Activated naive CD8-positive, alpha-beta T cell treated with anti-CD3 and anti-CD28 coated beads, Interleukin-2, amount 10 ng/mL, durations not matched to agents 7 days and 5 days (primary cell): ENCODE results near the gene FBXO21. TPM values are rescaled to one million over a fixed set of nuclear protein-coding genes. Genes with fewer than 3 reads are reported as not detected.
"Not testable (repeated sequence)": the region's sequence is repeated elsewhere in the genome, so short reads cannot be mapped to it uniquely, and the experiment has no call there.

Experiments
- ATAC-seq: fragments of 150-1000 bp; cut with Tn5 transposase; one replicate; pipeline ENCODE4 v1.10.0; 2021; ENCODE audit warnings: low read depth, moderate library complexity
- POLR2A ChIA-PET: fragments of 350-600 bp; sonication (Branson Sonifier 250); formaldehyde crosslinking; loops from one replicate; lab custom pipeline; 2021; ENCODE audit warnings: antibody characterized with exemption; lab: Charles Lee
- DNase-seq: peaks from one replicate; pipeline ENCODE4 v3.0.0; 2021
- H3K27ac Mint-ChIP-seq: one replicate; pipeline ENCODE4 v1.8.0; 2022; ENCODE audit warnings: mild to moderate bottlenecking, mixed read lengths
- H3K27me3 Mint-ChIP-seq: one replicate; pipeline ENCODE4 v1.8.0; 2022; ENCODE audit warnings: mild to moderate bottlenecking, moderate library complexity, mixed read lengths
- H3K36me3 Mint-ChIP-seq: one replicate; pipeline ENCODE4 v1.8.0; 2021; ENCODE audit warnings: mild to moderate bottlenecking, mixed read lengths
- H3K4me1 Mint-ChIP-seq: one replicate; pipeline ENCODE4 v1.8.0; 2021; ENCODE audit warnings: mixed read lengths
- H3K4me3 Mint-ChIP-seq: one replicate; pipeline ENCODE4 v1.8.0; 2022; ENCODE audit warnings: mild to moderate bottlenecking, moderate library complexity, mixed read lengths
- H3K9me3 Mint-ChIP-seq: one replicate; pipeline ENCODE4 v1.8.0; 2021; ENCODE audit warnings: mixed read lengths
- total RNA-seq, 2 experiments: library from RNA; stranded (reverse); gene quantifications; one replicate each; pipeline ENCODE4 v1.2.3, GENCODE V29; 2021

The FBXO21 gene
- total RNA-seq, 2 experiments from 2014 or later = 27.4 to 36.2 TPM

GRCh38 chr12:117213295-117213808 lies 23.1 kb upstream of the FBXO21 start:
- H3K9me3 Mint-ChIP-seq = no peaks in the 10 kb centered on the region
- H3K36me3 Mint-ChIP-seq = no peaks in the 10 kb centered on the region
- H3K27ac Mint-ChIP-seq = no peak overlapping the region
- no peak for ATAC-seq
- no peak for DNase-seq
- no peak overlapping the region for H3K4me3 Mint-ChIP-seq
- POLR2A ChIA-PET = no interaction called here
- no peaks in the 10 kb centered on the region for H3K4me1 Mint-ChIP-seq
- H3K27me3 Mint-ChIP-seq = peaks cover 4% of the 10 kb centered on the region

- no peaks in the 10 kb centered on the region for H3K36me3 Mint-ChIP-seq
- no peak overlapping the region for H3K27ac Mint-ChIP-seq
- H3K9me3 Mint-ChIP-seq = no peaks in the 10 kb centered on the region
- ATAC-seq (peak; percentile 50), DNase-seq (peak; percentile 49)
- POLR2A ChIA-PET = no interaction called here
- H3K4me3 Mint-ChIP-seq = no peak overlapping the region
- H3K4me1 Mint-ChIP-seq = no peaks in the 10 kb centered on the region
- H3K27me3 Mint-ChIP-seq = peaks cover 9% of the 10 kb centered on the region
Observed at GRCh38 chr12:117212563-117213190, 22.4 kb upstream of the FBXO21 start.

- no peak overlapping the region for H3K27ac Mint-ChIP-seq
- no peaks in the 10 kb centered on the region for H3K36me3 Mint-ChIP-seq
- peaks cover 10% of the 10 kb centered on the region for H3K27me3 Mint-ChIP-seq
- no peak for ATAC-seq
- no peaks in the 10 kb centered on the region for H3K9me3 Mint-ChIP-seq
- no peak for DNase-seq
- H3K4me3 Mint-ChIP-seq = no peak overlapping the region
- POLR2A ChIA-PET = no interaction called here
- no peaks in the 10 kb centered on the region for H3K4me1 Mint-ChIP-seq
Observed at GRCh38 chr12:117210266-117210918, 20.1 kb upstream of the FBXO21 start.

DNA sequence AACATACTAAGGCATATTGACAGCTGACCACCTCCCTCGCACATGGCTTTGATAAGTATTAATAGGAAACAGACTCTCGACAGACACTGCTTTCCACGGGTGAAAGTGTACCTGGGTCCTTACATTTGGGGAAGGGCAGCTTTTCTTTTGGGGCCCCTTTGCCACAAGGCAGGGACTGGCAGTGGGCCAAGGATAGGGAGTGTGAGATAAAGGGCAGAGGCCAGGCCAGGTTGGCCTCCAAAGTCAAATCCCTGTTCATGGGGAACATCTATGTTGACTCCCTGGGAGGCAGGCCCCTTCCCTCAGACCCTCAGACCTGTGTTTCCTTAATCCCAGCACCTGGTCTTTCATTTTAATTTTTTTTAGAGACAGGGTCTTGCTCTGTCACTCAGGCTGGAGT lies 19.4 kb upstream of the FBXO21 start:
- ATAC-seq (no peak), DNase-seq (no peak)
- H3K27me3 Mint-ChIP-seq = peaks cover 16% of the 10 kb centered on the region
- no peak overlapping the region for H3K27ac Mint-ChIP-seq
- no peak overlapping the region for H3K4me3 Mint-ChIP-seq
- POLR2A ChIA-PET = no interaction called here
- H3K36me3 Mint-ChIP-seq = no peaks in the 10 kb centered on the region
- no peaks in the 10 kb centered on the region for H3K4me1 Mint-ChIP-seq
- no peaks in the 10 kb centered on the region for H3K9me3 Mint-ChIP-seq

GRCh38 chr12:117208811-117209455 lies 18.7 kb upstream of the FBXO21 start:
- DNase-seq (no peak), ATAC-seq (no peak)
- Mint-ChIP-seq H3K4me1 (no peaks in the 10 kb centered on the region), H3K27me3 (peaks cover 20% of the 10 kb centered on the region), H3K27ac (no peak overlapping the region), H3K4me3 (no peak overlapping the region), H3K36me3 (no peaks in the 10 kb centered on the region), H3K9me3 (no peaks in the 10 kb centered on the region)
- POLR2A ChIA-PET = no interaction called here

DNA sequence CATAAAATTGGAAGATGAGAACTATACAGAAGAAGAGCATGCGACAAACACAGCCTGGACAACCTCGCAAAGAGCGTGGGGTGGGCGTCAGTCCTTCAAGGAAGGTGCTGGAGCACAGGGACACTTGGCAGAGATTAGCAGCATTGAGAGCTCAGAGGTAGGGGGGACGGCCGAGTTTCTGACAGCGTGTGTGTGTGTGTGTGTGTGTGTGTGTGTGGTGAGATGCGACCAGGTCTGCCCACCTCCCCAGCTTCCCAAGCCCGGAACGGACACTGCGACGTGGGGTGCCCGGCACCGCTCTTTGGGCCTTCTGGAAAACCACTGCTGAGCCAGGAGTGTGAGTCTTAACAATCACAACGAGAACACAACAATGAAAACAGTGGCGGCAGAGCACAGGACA lies 17.9 kb upstream of the FBXO21 start:
- Mint-ChIP-seq H3K4me3 (no peak overlapping the region), H3K27me3 (peaks cover 22% of the 10 kb centered on the region), H3K4me1 (no peaks in the 10 kb centered on the region), H3K36me3 (no peaks in the 10 kb centered on the region), H3K27ac (no peak overlapping the region), H3K9me3 (no peaks in the 10 kb centered on the region)
- no peak for ATAC-seq
- POLR2A ChIA-PET = no interaction called here
- DNase-seq = no peak

DNA sequence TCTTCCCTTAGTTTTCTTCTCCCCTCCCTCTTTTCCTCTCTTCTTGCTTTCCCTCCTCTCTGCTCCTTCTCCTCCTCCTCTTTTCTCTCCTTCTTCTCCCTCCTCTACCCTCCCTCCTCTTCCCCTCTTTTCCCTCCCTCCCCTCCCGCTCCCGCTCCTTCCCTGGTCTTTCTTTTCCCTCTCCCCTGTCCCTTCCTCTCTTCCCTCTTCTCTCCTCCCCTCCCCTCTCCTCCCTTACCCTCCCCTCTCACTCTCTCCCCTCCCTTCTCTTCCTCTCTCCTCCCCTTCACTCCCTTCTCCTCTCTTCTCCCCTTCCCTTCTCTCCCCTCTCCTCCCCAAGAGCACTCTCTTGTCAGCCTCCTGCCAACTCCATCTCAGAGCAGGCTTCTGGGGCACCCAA lies 17.4 kb upstream of the FBXO21 start:
- POLR2A ChIA-PET = no interaction called here
- Mint-ChIP-seq H3K36me3 (no peaks in the 10 kb centered on the region), H3K4me3 (no peak overlapping the region), H3K27me3 (peaks cover 20% of the 10 kb centered on the region), H3K4me1 (no peaks in the 10 kb centered on the region), H3K27ac (no peak overlapping the region), H3K9me3 (no peaks in the 10 kb centered on the region)
- no peak for DNase-seq
- no peak for ATAC-seq

GRCh38 chr12:117202556-117202955 lies 12.3 kb upstream of the FBXO21 start:
- ATAC-seq = no peak
- no peaks in the 10 kb centered on the region for H3K36me3 Mint-ChIP-seq

DNA sequence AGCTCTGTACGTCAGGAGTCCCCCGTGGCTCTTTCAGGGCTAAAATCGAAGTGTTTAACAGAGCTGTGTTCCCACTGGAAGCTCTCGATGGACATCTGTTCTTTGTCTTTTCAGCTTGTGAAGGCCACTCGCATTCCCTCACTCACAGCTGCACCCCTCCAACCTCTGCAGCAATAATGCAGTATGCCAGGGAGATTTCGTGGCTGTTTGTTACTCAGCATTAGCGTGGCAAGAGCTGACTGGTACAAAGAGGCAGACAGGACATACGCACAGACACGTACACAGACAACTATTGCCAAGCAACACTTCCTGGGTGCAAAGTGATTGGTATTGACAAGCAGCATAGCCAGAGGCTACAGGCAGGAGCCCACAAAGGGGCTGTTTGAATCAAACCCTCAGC lies 11.8 kb upstream of the FBXO21 start:
- DNase-seq = no peak

More at GRCh38 chr12:117202556-117202955, 12.3 kb upstream of the FBXO21 start:
- no peaks in the 10 kb centered on the region for H3K9me3 Mint-ChIP-seq
- no peaks in the 10 kb centered on the region for H3K4me1 Mint-ChIP-seq
- H3K27ac Mint-ChIP-seq = no peak overlapping the region
- POLR2A ChIA-PET = no interaction called here
- no peak overlapping the region for H3K4me3 Mint-ChIP-seq
- DNase-seq = no peak
- H3K27me3 Mint-ChIP-seq = peaks cover 18% of the 10 kb centered on the region

GRCh38 chr12:117199956-117200744 lies 9.9 kb upstream of the FBXO21 start:
- peaks cover 19% of the 10 kb centered on the region for H3K27me3 Mint-ChIP-seq
- H3K9me3 Mint-ChIP-seq, ATAC-seq, H3K36me3 Mint-ChIP-seq, H3K27ac Mint-ChIP-seq, H3K4me1 Mint-ChIP-seq, DNase-seq, H3K4me3 Mint-ChIP-seq: not testable (repeated sequence)
- POLR2A ChIA-PET = interaction anchor here (1.0 kb wide), 1 partner anchor 11 kb away, joined by 3 read pairs; no protein-coding TSS in a partner anchor

More for the DNA sequence above, 11.8 kb upstream of the FBXO21 start:
- peaks cover 21% of the 10 kb centered on the region for H3K27me3 Mint-ChIP-seq
- no peaks in the 10 kb centered on the region for H3K36me3 Mint-ChIP-seq
- no peak for ATAC-seq
- no peaks in the 10 kb centered on the region for H3K4me1 Mint-ChIP-seq
- no peak overlapping the region for H3K27ac Mint-ChIP-seq
- no peak overlapping the region for H3K4me3 Mint-ChIP-seq
- H3K9me3 Mint-ChIP-seq = no peaks in the 10 kb centered on the region
- POLR2A ChIA-PET = no interaction called here

- POLR2A ChIA-PET, H3K4me3 Mint-ChIP-seq: not testable (repeated sequence)
- peaks cover 13% of the 10 kb centered on the region for H3K27me3 Mint-ChIP-seq
Observed at GRCh38 chr12:117196334-117196733, 6.1 kb upstream of the FBXO21 start.

GRCh38 chr12:117195027-117195426 lies 4.8 kb upstream of the FBXO21 start:
- H3K9me3 Mint-ChIP-seq, H3K4me1 Mint-ChIP-seq, DNase-seq, H3K27ac Mint-ChIP-seq, H3K36me3 Mint-ChIP-seq, ATAC-seq, H3K4me3 Mint-ChIP-seq, POLR2A ChIA-PET: not testable (repeated sequence)
- H3K27me3 Mint-ChIP-seq = peaks cover 10% of the 10 kb centered on the region

More at GRCh38 chr12:117196334-117196733, 6.1 kb upstream of the FBXO21 start:
- not testable (repeated sequence) for H3K27ac Mint-ChIP-seq, ATAC-seq, H3K36me3 Mint-ChIP-seq, H3K4me1 Mint-ChIP-seq, H3K9me3 Mint-ChIP-seq, DNase-seq

DNA sequence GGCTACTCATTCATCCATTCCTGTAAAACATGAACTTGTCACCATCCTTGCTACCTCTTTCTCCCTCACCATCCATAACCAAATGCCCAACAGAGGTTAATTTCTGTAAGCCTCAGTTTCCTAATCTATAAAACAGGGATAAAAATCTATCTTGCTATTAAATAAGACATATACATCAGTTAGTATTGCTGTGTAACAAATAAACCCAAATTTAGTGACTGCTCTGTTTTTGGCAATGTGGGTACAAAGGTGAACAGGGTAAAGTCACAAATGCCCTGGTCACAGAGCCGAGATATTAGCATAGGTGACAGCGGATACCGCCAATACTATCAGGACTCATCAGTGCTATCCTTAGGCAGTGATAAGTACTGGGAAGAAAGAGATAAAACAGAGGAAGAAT lies 3.6 kb upstream of the FBXO21 start:
- H3K27ac Mint-ChIP-seq = no peak overlapping the region
- no peak overlapping the region for H3K4me3 Mint-ChIP-seq
- DNase-seq (no peak), ATAC-seq (no peak)
- H3K4me1 Mint-ChIP-seq = peaks cover 12% of the 10 kb centered on the region
- no peaks in the 10 kb centered on the region for H3K9me3 Mint-ChIP-seq
- H3K27me3 Mint-ChIP-seq = peaks cover 10% of the 10 kb centered on the region
- POLR2A ChIA-PET = no interaction called here
- peaks cover under 1% of the 10 kb centered on the region for H3K36me3 Mint-ChIP-seq
